Stomach (tissue), 4 donors: ENCODE measurements around the gene RTTN.

Experiments
- EP300 ChIP-seq: sonication (generic); formaldehyde crosslinking; IDR thresholded peaks from one replicate; pipeline ENCODE4 v1.6.1; 2017; ENCODE audit warnings: antibody characterized with exemption
- POLR2A ChIP-seq, 4 donors: fragments of 450-650 bp; IDR thresholded peaks; one replicate each; pipeline ENCODE4 v1.6.1; 2016; ENCODE audit warnings: antibody characterized with exemption in 4 of 4, control low read depth in 2 of 4, mild to moderate bottlenecking in 1 of 4, moderate library complexity in 1 of 4
- POLR2AphosphoS5 ChIP-seq, 3 donors: sonication (generic); formaldehyde crosslinking; IDR thresholded peaks; one replicate each; pipeline ENCODE4 v1.6.1; 2016; ENCODE audit warnings: antibody characterized with exemption in 3 of 3
- TF ChIP-seq, protein P1 (sequence below), 7 experiments: fragments of 450-650 bp in 4 of 7; fragments of 200-600 bp in 3 of 7; sonication (generic) in 3 of 7; IDR thresholded peaks; one replicate each; pipeline ENCODE4 v1.5.1; 2016 to 2019; ENCODE audit warnings: antibody characterized with exemption in 7 of 7, control low read depth in 2 of 7, mild to moderate bottlenecking in 1 of 7

DNA sequence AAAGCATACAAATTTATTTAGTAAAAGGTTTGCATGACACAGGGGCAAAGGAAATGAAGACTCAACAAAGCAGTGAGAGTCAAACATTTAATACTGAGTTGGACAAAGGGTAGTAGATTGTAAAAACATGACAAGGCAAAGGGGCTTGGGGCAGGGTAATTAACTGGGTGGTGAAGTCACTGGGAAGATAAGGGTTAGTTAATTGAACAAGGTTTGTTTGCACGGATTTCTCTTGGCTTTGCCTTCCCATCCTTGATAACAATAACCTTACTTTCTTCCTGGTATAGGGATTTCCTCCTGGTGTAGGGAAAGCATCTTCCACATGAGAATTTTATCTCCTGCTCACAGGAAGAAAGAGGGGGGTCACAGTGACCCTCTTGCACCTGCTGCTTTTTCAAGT is 26.8 kb upstream of the RTTN start:
- TF ChIP-seq, protein P1, sequence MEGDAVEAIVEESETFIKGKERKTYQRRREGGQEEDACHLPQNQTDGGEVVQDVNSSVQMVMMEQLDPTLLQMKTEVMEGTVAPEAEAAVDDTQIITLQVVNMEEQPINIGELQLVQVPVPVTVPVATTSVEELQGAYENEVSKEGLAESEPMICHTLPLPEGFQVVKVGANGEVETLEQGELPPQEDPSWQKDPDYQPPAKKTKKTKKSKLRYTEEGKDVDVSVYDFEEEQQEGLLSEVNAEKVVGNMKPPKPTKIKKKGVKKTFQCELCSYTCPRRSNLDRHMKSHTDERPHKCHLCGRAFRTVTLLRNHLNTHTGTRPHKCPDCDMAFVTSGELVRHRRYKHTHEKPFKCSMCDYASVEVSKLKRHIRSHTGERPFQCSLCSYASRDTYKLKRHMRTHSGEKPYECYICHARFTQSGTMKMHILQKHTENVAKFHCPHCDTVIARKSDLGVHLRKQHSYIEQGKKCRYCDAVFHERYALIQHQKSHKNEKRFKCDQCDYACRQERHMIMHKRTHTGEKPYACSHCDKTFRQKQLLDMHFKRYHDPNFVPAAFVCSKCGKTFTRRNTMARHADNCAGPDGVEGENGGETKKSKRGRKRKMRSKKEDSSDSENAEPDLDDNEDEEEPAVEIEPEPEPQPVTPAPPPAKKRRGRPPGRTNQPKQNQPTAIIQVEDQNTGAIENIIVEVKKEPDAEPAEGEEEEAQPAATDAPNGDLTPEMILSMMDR (IDR thresholded peaks at IDR 0.05), result no peak
- no peak for TF ChIP-seq POLR2A (IDR thresholded peaks at IDR 0.05)
- no peak for TF ChIP-seq POLR2AphosphoS5 (IDR thresholded peaks at IDR 0.05)
- TF ChIP-seq EP300, result no peak
